Loucy (cell line): ENCODE measurements around the gene IL18RAP.

Experiments used
- EZH2phosphoT487 ChIP-seq: fragments of 200-600 bp; IDR thresholded peaks from 2 replicates; pipeline ENCODE4 v1.6.1; 2018; ENCODE audit warnings: antibody characterized with exemption, mild to moderate bottlenecking, moderate library complexity, borderline replicate concordance
- TF ChIP-seq, protein P1 (sequence below): fragments of 200-600 bp; sonication (generic); conservative IDR thresholded peaks from 2 replicates; pipeline ENCODE4 v1.5.1; 2014; ENCODE audit warnings: mild to moderate bottlenecking, antibody characterized with exemption, low read length

DNA sequence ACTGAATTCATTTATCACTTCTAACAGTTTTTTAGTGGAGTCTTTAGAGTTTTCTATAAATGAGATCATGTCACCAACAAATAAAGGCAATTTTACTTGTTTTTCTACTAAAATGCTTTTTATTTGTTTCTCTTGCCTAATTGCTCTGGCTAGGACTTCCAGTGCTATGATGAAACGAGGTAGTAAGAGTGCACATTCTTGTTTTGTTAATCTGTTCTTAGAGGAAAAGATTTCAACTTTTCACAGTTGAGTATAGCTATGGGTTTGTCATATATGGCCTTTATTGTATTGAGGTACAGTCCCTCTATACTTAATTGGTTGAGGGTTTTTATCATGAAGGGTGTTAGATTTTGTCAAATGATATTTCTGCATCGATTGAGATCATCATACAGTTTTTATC, 5.6 kb downstream of the IL18RAP start:
- TF ChIP-seq, protein P1, sequence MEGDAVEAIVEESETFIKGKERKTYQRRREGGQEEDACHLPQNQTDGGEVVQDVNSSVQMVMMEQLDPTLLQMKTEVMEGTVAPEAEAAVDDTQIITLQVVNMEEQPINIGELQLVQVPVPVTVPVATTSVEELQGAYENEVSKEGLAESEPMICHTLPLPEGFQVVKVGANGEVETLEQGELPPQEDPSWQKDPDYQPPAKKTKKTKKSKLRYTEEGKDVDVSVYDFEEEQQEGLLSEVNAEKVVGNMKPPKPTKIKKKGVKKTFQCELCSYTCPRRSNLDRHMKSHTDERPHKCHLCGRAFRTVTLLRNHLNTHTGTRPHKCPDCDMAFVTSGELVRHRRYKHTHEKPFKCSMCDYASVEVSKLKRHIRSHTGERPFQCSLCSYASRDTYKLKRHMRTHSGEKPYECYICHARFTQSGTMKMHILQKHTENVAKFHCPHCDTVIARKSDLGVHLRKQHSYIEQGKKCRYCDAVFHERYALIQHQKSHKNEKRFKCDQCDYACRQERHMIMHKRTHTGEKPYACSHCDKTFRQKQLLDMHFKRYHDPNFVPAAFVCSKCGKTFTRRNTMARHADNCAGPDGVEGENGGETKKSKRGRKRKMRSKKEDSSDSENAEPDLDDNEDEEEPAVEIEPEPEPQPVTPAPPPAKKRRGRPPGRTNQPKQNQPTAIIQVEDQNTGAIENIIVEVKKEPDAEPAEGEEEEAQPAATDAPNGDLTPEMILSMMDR = no peak
- no peak for TF ChIP-seq EZH2phosphoT487
